SJCRH30 (cell line): ENCODE measurements around the gene MRPL40. TPM values are rescaled to one million over a fixed set of nuclear protein-coding genes. Genes with fewer than 3 reads are reported as not detected.

Experiments
- DNase-seq, 2 experiments: peaks; one replicate each; pipeline ENCODE4 v3.0.0-alpha.2; 2015 to 2020
- H3K27ac ChIP-seq: fragments of 250-450 bp; sonication (Bioruptor Pico); 2 replicates; pipeline ENCODE4 v1.5.1; 2020; ENCODE audit warnings: mild to moderate bottlenecking, moderate library complexity
- H3K27me3 ChIP-seq: fragments of 250-450 bp; sonication (Bioruptor Pico); 2 replicates; pipeline ENCODE4 v1.5.1; 2020; ENCODE audit warnings: mild to moderate bottlenecking, moderate library complexity
- H3K36me3 ChIP-seq: fragments of 250-450 bp; sonication (Bioruptor Pico); 2 replicates; pipeline ENCODE4 v1.5.1; 2020; ENCODE audit warnings: mild to moderate bottlenecking, moderate library complexity
- H3K4me1 ChIP-seq: fragments of 250-450 bp; sonication (Bioruptor Pico); 2 replicates; pipeline ENCODE4 v1.5.1; 2020; ENCODE audit warnings: mild to moderate bottlenecking, moderate library complexity
- H3K4me3 ChIP-seq: fragments of 250-450 bp; sonication (Bioruptor Pico); 2 replicates; pipeline ENCODE4 v1.5.1; 2020; ENCODE audit warnings: mild to moderate bottlenecking, moderate library complexity
- H3K9me3 ChIP-seq: fragments of 250-450 bp; sonication (Bioruptor Pico); replicated peaks from 2 replicates; pipeline ENCODE4 v1.5.1; 2020; ENCODE audit warnings: mild to moderate bottlenecking, moderate library complexity
- total RNA-seq: library from RNA; depleted of rRNA; stranded (reverse); fragments of >200 nt; shearing (Covaris generic); gene quantifications from 2 replicates; pipeline ENCODE4 v1.2.3, GENCODE V29; 2014

Gene MRPL40
- total RNA-seq, 1 experiment from 2014 or later: 55.7 TPM

DNA sequence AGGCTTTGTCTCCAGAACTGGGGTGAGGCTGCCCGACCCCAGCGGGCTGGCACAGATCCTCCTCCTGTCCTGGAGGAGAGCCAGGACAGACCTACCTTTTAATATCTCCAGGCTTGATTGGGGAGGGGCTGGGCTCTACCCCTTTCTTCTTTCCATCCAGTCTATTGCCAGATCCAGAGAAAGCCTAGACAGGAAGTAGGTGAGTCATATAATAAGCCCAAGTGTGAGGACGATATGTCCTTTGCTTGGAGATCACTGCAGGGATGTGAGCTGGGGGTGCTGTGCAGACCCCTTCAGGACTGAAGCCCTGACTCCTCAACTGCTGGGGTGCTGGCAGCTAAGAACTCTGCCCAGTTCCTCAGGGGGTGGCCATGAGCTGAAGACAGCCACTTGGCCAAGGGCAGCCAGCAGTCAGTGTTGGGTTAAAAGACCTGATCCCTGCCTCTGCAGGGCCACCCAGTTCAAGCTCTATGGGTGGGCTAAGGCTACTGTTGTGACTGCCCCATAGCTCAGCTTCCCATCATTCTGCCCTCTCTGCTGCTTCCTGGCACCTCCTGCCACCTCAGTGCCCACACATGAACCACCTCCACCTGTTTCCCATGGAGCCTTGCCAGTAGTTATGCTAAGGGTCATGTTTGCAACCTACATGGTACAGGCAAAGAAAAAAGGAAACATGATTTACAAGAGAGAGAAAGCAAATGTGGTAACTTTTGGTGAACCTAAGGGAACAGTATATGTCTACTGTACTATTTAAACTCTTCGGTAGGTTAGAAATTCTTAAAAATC lies 23.4 kb downstream of the MRPL40 start:
- Histone ChIP-seq H3K27me3 (no peaks in the 10 kb centered on the region), H3K4me1 (no peaks in the 10 kb centered on the region), H3K4me3 (no peak overlapping the region), H3K27ac (no peak overlapping the region), H3K9me3 (no peaks in the 10 kb centered on the region), H3K36me3 (peaks cover 45% of the 10 kb centered on the region)
- DNase-seq: no peak

- H3K4me3 ChIP-seq: no peak overlapping the region
- no peaks in the 10 kb centered on the region for H3K9me3 ChIP-seq
- no peak overlapping the region for H3K27ac ChIP-seq
- H3K4me1 ChIP-seq: no peaks in the 10 kb centered on the region
- H3K36me3 ChIP-seq: peaks cover 47% of the 10 kb centered on the region
- H3K27me3 ChIP-seq: no peaks in the 10 kb centered on the region
- DNase-seq: no peak
Observed at GRCh38 chr22:19456541-19456940, 24.2 kb downstream of the MRPL40 start.

GRCh38 chr22:19457828-19458428 lies 25.6 kb downstream of the MRPL40 start:
- H3K27me3 ChIP-seq: no peaks in the 10 kb centered on the region
- no peak overlapping the region for H3K27ac ChIP-seq
- H3K9me3 ChIP-seq: no peaks in the 10 kb centered on the region
- no peak overlapping the region for H3K4me3 ChIP-seq
- no peak for DNase-seq
- peaks cover 46% of the 10 kb centered on the region for H3K36me3 ChIP-seq
- no peaks in the 10 kb centered on the region for H3K4me1 ChIP-seq

GRCh38 chr22:19460036-19460435 lies 27.7 kb downstream of the MRPL40 start:
- no peaks in the 10 kb centered on the region for H3K27me3 ChIP-seq
- H3K36me3 ChIP-seq: peaks cover 45% of the 10 kb centered on the region
- H3K4me1 ChIP-seq: 0 out of 2 replicates have a peak, but pooled peaks cover 3% of the 10 kb centered on the region
- no peak overlapping the region for H3K4me3 ChIP-seq
- H3K27ac ChIP-seq: no peak overlapping the region
- H3K9me3 ChIP-seq: no peaks in the 10 kb centered on the region
- DNase-seq: no peak

DNA sequence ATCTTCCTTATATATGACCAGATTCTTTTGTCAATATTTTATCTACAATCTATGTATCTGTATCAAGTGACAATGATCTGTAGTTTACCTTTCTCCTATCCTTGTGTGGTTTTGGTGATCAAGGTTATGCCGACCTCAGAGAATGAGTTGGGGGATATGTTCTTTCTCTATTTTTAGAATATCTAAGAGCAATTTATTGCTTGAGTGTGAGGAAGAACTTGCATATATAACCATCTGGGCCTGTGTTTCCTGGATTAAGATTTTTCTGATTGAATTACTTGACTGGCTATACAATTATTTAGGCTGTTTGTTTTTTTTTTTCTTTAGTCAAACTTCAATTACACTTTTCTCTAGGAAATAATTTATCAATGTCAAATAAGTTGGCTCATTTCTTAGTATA lies 29.2 kb downstream of the MRPL40 start:
- H3K27ac ChIP-seq: no peak overlapping the region
- H3K36me3 ChIP-seq: peaks cover 42% of the 10 kb centered on the region
- H3K9me3 ChIP-seq: no peaks in the 10 kb centered on the region

GRCh38 chr22:19463008-19463407 lies 30.7 kb downstream of the MRPL40 start:
- Histone ChIP-seq H3K4me3 (no peak overlapping the region), H3K27ac (no peak overlapping the region), H3K27me3 (no peaks in the 10 kb centered on the region), H3K36me3 (peaks cover 46% of the 10 kb centered on the region), H3K9me3 (no peaks in the 10 kb centered on the region), H3K4me1 (0 out of 2 replicates have a peak, but pooled peaks cover 3% of the 10 kb centered on the region)
- no peak for DNase-seq

More for the DNA sequence above, 29.2 kb downstream of the MRPL40 start:
- no peak for DNase-seq
- Histone ChIP-seq H3K4me3 (no peak overlapping the region), H3K27me3 (no peaks in the 10 kb centered on the region), H3K4me1 (0 out of 2 replicates have a peak, but pooled peaks cover 3% of the 10 kb centered on the region)

DNA sequence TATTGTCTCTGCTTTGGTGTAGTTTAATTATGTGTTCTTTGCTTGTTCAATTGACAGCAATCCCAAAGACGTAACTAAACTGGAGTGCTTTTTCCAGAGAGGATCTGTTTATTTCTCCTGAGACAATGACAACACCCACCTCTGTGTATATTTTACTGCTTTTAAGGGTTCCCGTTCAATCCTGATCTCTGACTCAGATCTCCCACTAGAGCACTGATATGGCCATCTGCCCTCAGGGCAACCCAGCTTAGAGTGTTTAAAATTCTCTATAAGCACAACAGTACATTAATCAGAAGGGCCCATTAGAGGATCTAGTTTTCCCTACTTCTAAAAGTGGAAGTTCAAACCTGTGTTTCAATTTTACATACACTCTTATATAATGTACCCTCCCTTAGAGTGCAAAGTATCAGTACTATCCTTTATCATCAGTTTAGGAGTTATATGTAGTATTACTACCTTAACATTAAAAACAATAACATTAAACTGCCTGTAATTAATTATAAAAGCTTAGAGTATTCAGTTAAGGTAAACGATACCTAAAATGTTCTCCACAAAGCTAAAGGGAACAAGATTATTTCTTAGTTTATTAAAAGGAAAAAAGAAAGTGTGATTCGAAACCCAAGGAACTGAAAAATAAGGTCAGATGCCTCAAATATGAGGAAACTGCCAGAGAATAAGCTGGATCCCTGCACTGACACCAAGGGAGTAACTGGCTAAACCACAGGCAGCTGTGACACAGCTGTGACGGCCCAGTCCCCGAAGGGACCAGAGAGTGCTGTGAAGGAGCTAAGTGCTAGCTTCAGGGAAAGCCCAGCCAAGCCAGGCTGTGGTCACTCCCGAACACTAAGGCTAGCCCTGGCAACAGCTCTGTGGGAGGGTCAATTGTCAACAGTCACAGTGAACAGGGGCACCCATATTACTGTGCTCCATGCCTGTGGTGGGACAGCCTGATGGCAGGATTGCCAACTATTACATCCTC lies 31.4 kb downstream of the MRPL40 start:
- Histone ChIP-seq H3K36me3 (peaks cover 50% of the 10 kb centered on the region), H3K27me3 (no peaks in the 10 kb centered on the region), H3K27ac (no peak overlapping the region), H3K4me1 (0 out of 2 replicates have a peak, but pooled peaks cover 3% of the 10 kb centered on the region), H3K9me3 (no peaks in the 10 kb centered on the region), H3K4me3 (no peak overlapping the region)
- peak; percentile 18 to 23 for DNase-seq

GRCh38 chr22:19464546-19464945 lies 32.2 kb downstream of the MRPL40 start:
- Histone ChIP-seq H3K36me3 (peaks cover 57% of the 10 kb centered on the region), H3K27me3 (no peaks in the 10 kb centered on the region)

DNA sequence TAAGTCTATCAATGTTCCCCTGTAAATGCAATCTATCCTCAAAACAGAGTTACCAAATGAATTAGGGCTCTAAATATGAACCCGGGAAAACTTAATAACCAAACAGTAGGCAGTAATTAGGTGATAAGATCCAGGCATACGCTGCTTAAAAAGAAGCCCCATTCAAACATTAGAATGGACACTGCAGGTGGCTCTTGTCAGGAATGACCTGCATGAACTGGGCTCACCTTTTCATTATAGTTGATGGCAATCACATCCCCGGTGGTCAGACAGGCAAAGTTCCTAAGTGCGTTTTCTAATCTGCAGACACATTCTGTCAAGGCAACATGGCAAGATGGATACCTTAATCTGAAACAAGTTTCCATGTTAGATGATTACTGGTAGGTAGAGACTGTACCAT lies 32.6 kb downstream of the MRPL40 start:
- DNase-seq: no peak
- Histone ChIP-seq H3K4me3 (no peak overlapping the region), H3K36me3 (peaks cover 61% of the 10 kb centered on the region), H3K27ac (no peak overlapping the region), H3K9me3 (no peaks in the 10 kb centered on the region), H3K27me3 (no peaks in the 10 kb centered on the region), H3K4me1 (0 out of 2 replicates have a peak, but pooled peaks cover 3% of the 10 kb centered on the region)

More at GRCh38 chr22:19464546-19464945, 32.2 kb downstream of the MRPL40 start:
- Histone ChIP-seq H3K4me3 (no peak overlapping the region), H3K4me1 (0 out of 2 replicates have a peak, but pooled peaks cover 3% of the 10 kb centered on the region), H3K9me3 (no peaks in the 10 kb centered on the region), H3K27ac (no peak overlapping the region)
- no peak for DNase-seq

- Histone ChIP-seq H3K36me3 (peaks cover 61% of the 10 kb centered on the region), H3K4me1 (0 out of 2 replicates have a peak, but pooled peaks cover 3% of the 10 kb centered on the region), H3K27ac (no peak overlapping the region), H3K27me3 (no peaks in the 10 kb centered on the region), H3K4me3 (no peak overlapping the region), H3K9me3 (no peaks in the 10 kb centered on the region)
- DNase-seq: no peak
Observed at GRCh38 chr22:19466126-19466716, 33.9 kb downstream of the MRPL40 start.

- Histone ChIP-seq H3K9me3 (no peaks in the 10 kb centered on the region), H3K27ac (no peak overlapping the region), H3K27me3 (no peaks in the 10 kb centered on the region), H3K4me3 (no peak overlapping the region), H3K36me3 (peaks cover 62% of the 10 kb centered on the region), H3K4me1 (0 out of 2 replicates have a peak, but pooled peaks cover 3% of the 10 kb centered on the region)
- DNase-seq: no peak
Observed at GRCh38 chr22:19466848-19467752, 34.8 kb downstream of the MRPL40 start.

- DNase-seq: no peak
- Histone ChIP-seq H3K4me1 (0 out of 2 replicates have a peak, but pooled peaks cover 3% of the 10 kb centered on the region), H3K27ac (no peak overlapping the region), H3K4me3 (no peak overlapping the region), H3K27me3 (no peaks in the 10 kb centered on the region), H3K9me3 (no peaks in the 10 kb centered on the region), H3K36me3 (peaks cover 63% of the 10 kb centered on the region)
Observed at GRCh38 chr22:19467912-19468311, 35.6 kb downstream of the MRPL40 start.

DNA sequence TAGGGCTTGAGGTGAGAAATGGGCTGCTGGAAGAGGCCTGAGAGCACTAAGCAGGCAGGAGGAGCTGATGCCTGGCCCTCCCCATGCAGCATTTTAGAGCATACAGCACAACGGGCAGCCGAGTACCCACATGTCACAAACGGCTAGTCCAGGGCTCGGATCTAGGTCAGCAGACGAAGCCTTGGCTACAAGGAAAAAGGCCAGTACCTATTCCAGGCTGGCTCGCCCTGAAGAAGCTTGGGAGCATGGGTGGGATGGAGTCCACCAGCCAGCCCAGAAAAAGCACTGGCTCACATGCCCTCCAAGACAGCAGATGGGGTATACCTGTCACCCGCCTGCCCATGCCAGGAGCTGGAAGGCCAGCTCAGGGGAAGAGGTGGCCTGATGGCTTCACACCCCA lies 37.1 kb downstream of the MRPL40 start:
- DNase-seq: no peak
- H3K27ac ChIP-seq: no peak overlapping the region
- H3K4me3 ChIP-seq: no peak overlapping the region
- H3K36me3 ChIP-seq: peaks cover 67% of the 10 kb centered on the region
- H3K9me3 ChIP-seq: no peaks in the 10 kb centered on the region
- H3K4me1 ChIP-seq: 0 out of 2 replicates have a peak, but pooled peaks cover under 1% of the 10 kb centered on the region
- H3K27me3 ChIP-seq: no peaks in the 10 kb centered on the region
